Natural killer cell (primary cell): ENCODE data around the gene MRPL2. TPM values are rescaled to one million over a fixed set of nuclear protein-coding genes. Genes with fewer than 3 reads are reported as not detected.
A peak's percentile ranks its signal among the peaks of the same experiment; 100 is the strongest.

Experiments
- ATAC-seq, 3 donors: fragments of 150-1000 bp in 2 of 3; fragments of 200-7000 bp in 1 of 3; cut with Tn5 transposase; 1 replicate in 1 of 3; 2 replicates in 2 of 3; pipeline ENCODE4 v1.10.0; 2021; ENCODE audit warnings: mild to moderate bottlenecking in 2 of 3, moderate library complexity in 2 of 3
- DNase-seq, 2 donors: peaks; one replicate each; pipeline versions ENCODE4 v3.0.0 to v3.0.0-alpha.2; 2013 to 2021; ENCODE audit warnings: mixed read lengths in 1 of 2
- H3K27ac ChIP-seq: one replicate; pipeline ENCODE4 v1.5.1; 2013; ENCODE audit warnings: mild to moderate bottlenecking, low read length
- H3K27me3 ChIP-seq: one replicate; pipeline ENCODE4 v1.6.1; 2013; ENCODE audit warnings: low read length; ENCODE audit not compliant: control insufficient read depth, insufficient read depth
- H3K36me3 ChIP-seq: one replicate; pipeline ENCODE4 v1.6.1; 2013; ENCODE audit warnings: low read length; ENCODE audit not compliant: control insufficient read depth, insufficient read depth
- H3K4me1 ChIP-seq: one replicate; pipeline ENCODE4 v1.6.1; 2013; ENCODE audit warnings: low read length; ENCODE audit not compliant: control insufficient read depth, insufficient read depth
- H3K4me3 ChIP-seq: one replicate; pipeline ENCODE4 v1.5.1; 2013; ENCODE audit warnings: low read length
- H3K9me3 ChIP-seq: one replicate; pipeline ENCODE4 v1.6.1; 2013; ENCODE audit warnings: low read length; ENCODE audit not compliant: control insufficient read depth, insufficient read depth
- H3K27ac Mint-ChIP-seq, 2 donors: one replicate each; pipeline ENCODE4 v1.8.0; 2022; ENCODE audit warnings: mild to moderate bottlenecking in 2 of 2, mixed read lengths in 2 of 2, moderate library complexity in 1 of 2
- H3K27me3 Mint-ChIP-seq, 2 donors: one replicate each; pipeline ENCODE4 v1.8.0; 2022; ENCODE audit warnings: low read depth in 2 of 2, mixed read lengths in 2 of 2
- H3K36me3 Mint-ChIP-seq: one replicate; pipeline ENCODE4 v1.8.0; 2022; ENCODE audit warnings: mixed read lengths
- H3K4me1 Mint-ChIP-seq, 2 donors: one replicate each; pipeline ENCODE4 v1.8.0; 2022; ENCODE audit warnings: mixed read lengths in 2 of 2
- H3K4me3 Mint-ChIP-seq: one replicate; pipeline ENCODE4 v1.8.0; 2022; ENCODE audit warnings: mild to moderate bottlenecking, moderate library complexity, mixed read lengths
- H3K9me3 Mint-ChIP-seq, 2 donors: one replicate each; pipeline ENCODE4 v1.8.0; 2022; ENCODE audit warnings: mixed read lengths in 2 of 2
- CTCF ChIP-seq: fragments of 200-600 bp; IDR thresholded peaks from one replicate; pipeline ENCODE4 v1.8.0; 2022; ENCODE audit warnings: antibody characterized with exemption
- WGBS: methylation state at CpG from one replicate; pipeline ENCODE4 v1.1.7; 2013; ENCODE audit warnings: missing lambda C conversion rate; ENCODE audit not compliant: insufficient coverage; 5-methylcytosine and 5-hydroxymethylcytosine counted together
- intact Hi-C: fragments of 100-400 bp; cut with micrococcal nuclease; formaldehyde crosslinking; loops from one replicate; pipeline ENCODE4 v1.14.2; 2022
- total RNA-seq, 4 donors: library from RNA; stranded (reverse); fragments of 120-200 nt in 1 of 4; gene quantifications; one replicate each; pipeline versions ENCODE4 v1.2.3 to v1.2.4, GENCODE V29; 2013 to 2022

Gene MRPL2
- total RNA-seq, 3 donors from 2014 or later (not counting 1 experiment from before 2014, with no cell fraction given), result 33.4 to 38.4 (median 33.9) TPM

GRCh38 chr6:43070028-43070632 lies 10.9 kb upstream of the MRPL2 start:
- intact Hi-C loops, result no loop called here
- Mint-ChIP-seq H3K36me3 (peaks cover 11% of the 10 kb centered on the region), H3K27me3 (no peaks in the 10 kb centered on the region), H3K27ac (no peak overlapping the region), H3K9me3 (no peaks in the 10 kb centered on the region), H3K4me3 (no peak overlapping the region), H3K4me1 (no peaks in the 10 kb centered on the region)
- ATAC-seq (peak in 2 of 3 donors; percentile 57 to 68), DNase-seq (peak in 1 of 2 donors; percentile 69)
- Histone ChIP-seq H3K27me3 (peaks cover 2% of the 10 kb centered on the region), H3K36me3 (peaks cover 19% of the 10 kb centered on the region), H3K9me3 (no peaks in the 10 kb centered on the region), H3K4me3 (no peak overlapping the region), H3K27ac (no peak overlapping the region), H3K4me1 (no peaks in the 10 kb centered on the region)
- 78% methylated on average over 5 of the region's 6 CpGs for WGBS
- TF ChIP-seq CTCF, result peak; percentile 38

DNA sequence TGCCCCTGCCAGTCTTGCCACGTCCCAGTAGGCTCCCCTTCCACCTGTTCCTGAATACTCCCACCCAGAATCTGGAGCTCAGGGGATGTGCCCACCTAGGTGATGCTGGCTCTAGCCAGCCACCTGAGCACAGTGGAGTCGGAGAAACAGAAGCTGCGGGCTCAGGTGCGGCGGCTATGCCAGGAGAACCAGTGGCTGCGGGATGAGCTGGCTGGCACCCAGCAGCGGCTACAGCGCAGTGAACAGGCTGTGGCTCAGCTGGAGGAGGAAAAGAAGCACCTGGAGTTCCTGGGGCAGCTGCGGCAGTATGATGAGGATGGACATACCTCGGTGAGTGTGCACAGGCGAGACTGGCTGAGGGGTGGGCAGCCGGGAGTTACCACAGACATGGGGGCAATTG lies 3.6 kb upstream of the MRPL2 start:
- Histone ChIP-seq H3K9me3 (no peaks in the 10 kb centered on the region), H3K4me3 (no peak overlapping the region), H3K27me3 (no peaks in the 10 kb centered on the region), H3K27ac (no peak overlapping the region), H3K36me3 (peaks cover 16% of the 10 kb centered on the region), H3K4me1 (peaks cover 20% of the 10 kb centered on the region)
- no peaks in the 10 kb centered on the region for H3K36me3 Mint-ChIP-seq
- ATAC-seq (no peak), DNase-seq (no peak)
- peaks cover 17 to 33% of the 10 kb centered on the region in 2 donors for H3K4me1 Mint-ChIP-seq
- no peak overlapping the region for H3K4me3 Mint-ChIP-seq
- H3K9me3 Mint-ChIP-seq, result no peaks in the 10 kb centered on the region
- H3K27me3 Mint-ChIP-seq, result no peaks in the 10 kb centered on the region
- WGBS, result 93% methylated on average over 12 of the region's 12 CpGs
- intact Hi-C loops, result no loop called here
- H3K27ac Mint-ChIP-seq, result no peak overlapping the region
- no peak for TF ChIP-seq CTCF

GRCh38 chr6:43061861-43062260 lies 2.6 kb upstream of the MRPL2 start:
- Histone ChIP-seq H3K4me1 (peaks cover 20% of the 10 kb centered on the region), H3K9me3 (no peaks in the 10 kb centered on the region), H3K4me3 (no peak overlapping the region), H3K36me3 (peaks cover 19% of the 10 kb centered on the region), H3K27ac (no peak overlapping the region), H3K27me3 (no peaks in the 10 kb centered on the region)
- no peaks in the 10 kb centered on the region for H3K36me3 Mint-ChIP-seq
- ATAC-seq (no peak), DNase-seq (no peak)
- no peaks in the 10 kb centered on the region for H3K27me3 Mint-ChIP-seq
- peak overlapping the region; percentile 37 for H3K4me3 Mint-ChIP-seq
- intact Hi-C loops, result no loop called here
- H3K9me3 Mint-ChIP-seq, result no peaks in the 10 kb centered on the region
- 79% methylated on average over 2 of the region's 2 CpGs for WGBS
- H3K27ac Mint-ChIP-seq, result peak overlapping the region in 1 of 2 donors; percentile 98
- peaks cover 19 to 33% of the 10 kb centered on the region in 2 donors for H3K4me1 Mint-ChIP-seq
- no peak for TF ChIP-seq CTCF
